ENCODE data around the gene ACD.

ACD gene

GRCh38 chr16:67645397-67646121 lies 14.5 kb downstream of the ACD start:
- DNase-seq, result no peak

- DNase-seq, result no peak
These were observed 16.0 kb downstream of the ACD start for GRCh38 chr16:67644038-67644437.

- no peak for DNase-seq
These were observed 18.0 kb downstream of the ACD start for GRCh38 chr16:67641779-67642708.

- no peak for DNase-seq
These were observed 22.4 kb downstream of the ACD start for GRCh38 chr16:67637625-67638024.

- no peak for DNase-seq
These were observed 23.3 kb downstream of the ACD start for GRCh38 chr16:67636713-67637112.

- DNase-seq, result no peak
These were observed 27.5 kb downstream of the ACD start for GRCh38 chr16:67632415-67633172.

GRCh38 chr16:67628216-67628615 lies 31.8 kb downstream of the ACD start:
- DNase-seq, result no peak

GRCh38 chr16:67613808-67614207 lies 46.3 kb downstream of the ACD start:
- DNase-seq, result no peak

GRCh38 chr16:67608364-67608763 lies 51.7 kb downstream of the ACD start:
- peak; percentile 63 for DNase-seq

Data from inflammatory macrophage treated with lipopolysaccharide for 4 hours (primary cell).